ENCODE data around the gene CTDSP1. TPM values are rescaled to one million over a fixed set of nuclear protein-coding genes. Genes with fewer than 3 reads are reported as not detected.

CTDSP1 gene
- total RNA-seq, 1 donor from 2014 or later: 65.5 TPM

- TF ChIP-seq CTCF (conservative IDR thresholded peaks at IDR 0.05; ENCODE audit: low read depth, low read length): no peak
- no peak overlapping the region for H3K4me3 ChIP-seq (ENCODE audit: low read depth, low read length)
- DNase-seq (ENCODE audit: low read depth): no peak
Observed at GRCh38 chr2:218418321-218418716, 18.7 kb downstream of the CTDSP1 start.

- no peak within 1 kb of the TSS for H3K4me3 ChIP-seq (ENCODE audit: low read depth, low read length)
- DNase-seq (ENCODE audit: low read depth): no peak
- no peak for TF ChIP-seq CTCF (conservative IDR thresholded peaks at IDR 0.05; ENCODE audit: low read depth, low read length)
Observed at GRCh38 chr2:218418717-218419458, 19.2 kb downstream of the CTDSP1 start, which contains the start of gene VIL1. VIL1 (plus strand) TSS chr2:218419123; CDS start chr2:218423779, 4,656 bp downstream.

GRCh38 chr2:218419630-218420216 is 20.1 kb downstream of the CTDSP1 start:
- H3K4me3 ChIP-seq (ENCODE audit: low read depth, low read length): no peak overlapping the region
- TF ChIP-seq CTCF (conservative IDR thresholded peaks at IDR 0.05; ENCODE audit: low read depth, low read length): no peak

GRCh38 chr2:218421027-218421426 is 21.4 kb downstream of the CTDSP1 start:
- no peak for TF ChIP-seq CTCF (conservative IDR thresholded peaks at IDR 0.05; ENCODE audit: low read depth, low read length)
- no peak for DNase-seq (ENCODE audit: low read depth)
- no peak overlapping the region for H3K4me3 ChIP-seq (ENCODE audit: low read depth, low read length)

More at GRCh38 chr2:218419630-218420216, 20.1 kb downstream of the CTDSP1 start:
- no peak for DNase-seq (ENCODE audit: low read depth)

- no peak for DNase-seq (ENCODE audit: low read depth)
- no peak for TF ChIP-seq CTCF (conservative IDR thresholded peaks at IDR 0.05; ENCODE audit: low read depth, low read length)
- no peak overlapping the region for H3K4me3 ChIP-seq (ENCODE audit: low read depth, low read length)
Observed at GRCh38 chr2:218422403-218423086, 22.9 kb downstream of the CTDSP1 start.

- TF ChIP-seq CTCF (conservative IDR thresholded peaks at IDR 0.05; ENCODE audit: low read depth, low read length): no peak
- DNase-seq (ENCODE audit: low read depth): no peak
- no peak overlapping the region for H3K4me3 ChIP-seq (ENCODE audit: low read depth, low read length)
Observed at GRCh38 chr2:218423584-218423983, 23.9 kb downstream of the CTDSP1 start.
